Duodenal mucosa (tissue), 2 donors: ENCODE measurements around the gene GSX2.
"Not testable (repeated sequence)": the region's sequence is repeated elsewhere in the genome, so short reads cannot be mapped to it uniquely, and the experiment has no call there.

ENCODE experiments used
- H3K27ac ChIP-seq: one replicate; pipeline ENCODE4 v1.7.0; 2013; ENCODE audit warnings: low read depth, low read length
- H3K27me3 ChIP-seq, 2 donors: one replicate each; pipeline ENCODE4 v1.7.0; 2013; ENCODE audit warnings: low read length in 2 of 2, control low read depth in 1 of 2; ENCODE audit not compliant: insufficient read depth in 2 of 2, control insufficient read depth in 1 of 2
- H3K36me3 ChIP-seq, 2 donors: one replicate each; pipeline ENCODE4 v1.7.0; 2013; ENCODE audit warnings: low read length in 2 of 2, control low read depth in 1 of 2; ENCODE audit not compliant: insufficient read depth in 2 of 2, control insufficient read depth in 1 of 2
- H3K4me1 ChIP-seq, 2 donors: one replicate each; pipeline ENCODE4 v1.7.0; 2013; ENCODE audit warnings: low read length in 2 of 2, control low read depth in 1 of 2; ENCODE audit not compliant: insufficient read depth in 2 of 2, control insufficient read depth in 1 of 2
- H3K4me3 ChIP-seq, 2 donors: one replicate each; pipeline ENCODE4 v1.7.0; 2013; ENCODE audit warnings: low read length in 2 of 2, low read depth in 1 of 2
- H3K9ac ChIP-seq, 2 donors: one replicate each; pipeline ENCODE4 v1.7.0; 2013; ENCODE audit warnings: low read length in 2 of 2, low read depth in 1 of 2
- H3K9me3 ChIP-seq, 2 donors: one replicate each; pipeline ENCODE4 v1.7.0; 2013; ENCODE audit warnings: low read length in 2 of 2, control low read depth in 1 of 2; ENCODE audit not compliant: control insufficient read depth in 1 of 2

The GSX2 gene

DNA sequence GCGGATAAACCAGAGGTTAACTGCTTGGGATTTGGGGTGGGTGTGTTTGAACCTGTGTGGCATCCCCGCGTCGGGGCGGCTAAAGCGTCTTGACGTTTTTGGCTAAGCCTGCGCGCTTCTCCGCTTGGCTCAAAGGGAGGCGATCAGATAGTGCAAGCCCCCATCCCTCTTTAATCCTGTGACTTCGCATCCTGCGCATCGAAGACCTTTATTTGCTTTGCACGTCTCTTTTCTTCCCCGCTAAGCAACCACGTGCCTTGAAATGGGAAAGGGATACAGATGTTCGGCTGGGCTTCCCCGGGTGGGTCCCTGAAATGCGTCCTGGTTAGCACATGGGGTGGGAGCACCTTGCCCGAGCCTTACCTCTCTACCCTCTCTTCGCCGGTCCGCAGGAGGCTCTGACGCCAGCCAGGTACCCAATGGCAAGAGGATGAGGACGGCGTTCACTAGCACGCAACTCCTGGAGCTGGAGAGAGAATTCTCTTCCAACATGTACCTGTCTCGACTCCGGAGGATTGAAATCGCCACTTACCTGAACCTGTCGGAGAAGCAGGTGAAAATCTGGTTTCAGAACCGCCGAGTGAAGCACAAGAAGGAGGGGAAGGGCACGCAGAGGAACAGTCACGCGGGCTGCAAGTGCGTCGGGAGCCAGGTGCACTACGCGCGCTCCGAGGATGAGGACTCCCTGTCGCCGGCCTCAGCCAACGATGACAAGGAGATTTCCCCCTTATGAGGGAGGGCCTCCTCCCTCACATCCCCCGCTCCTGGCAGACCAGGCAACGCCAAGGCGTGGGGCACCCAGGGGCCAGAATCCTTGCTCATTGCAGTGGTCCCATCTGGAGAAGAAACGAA is 1.5 kb downstream of the GSX2 start:
- peak overlapping the region in 1 of 2 donors; percentile 36 for H3K4me3 ChIP-seq
- no peaks in the 10 kb centered on the region for H3K36me3 ChIP-seq
- H3K9me3 ChIP-seq: no peaks in the 10 kb centered on the region
- peaks cover 5 to 19% of the 10 kb centered on the region in 2 donors for H3K4me1 ChIP-seq
- peaks cover 90 to 95% of the 10 kb centered on the region in 2 donors for H3K27me3 ChIP-seq
- H3K9ac ChIP-seq: no peak overlapping the region
- H3K27ac ChIP-seq: no peak overlapping the region

DNA sequence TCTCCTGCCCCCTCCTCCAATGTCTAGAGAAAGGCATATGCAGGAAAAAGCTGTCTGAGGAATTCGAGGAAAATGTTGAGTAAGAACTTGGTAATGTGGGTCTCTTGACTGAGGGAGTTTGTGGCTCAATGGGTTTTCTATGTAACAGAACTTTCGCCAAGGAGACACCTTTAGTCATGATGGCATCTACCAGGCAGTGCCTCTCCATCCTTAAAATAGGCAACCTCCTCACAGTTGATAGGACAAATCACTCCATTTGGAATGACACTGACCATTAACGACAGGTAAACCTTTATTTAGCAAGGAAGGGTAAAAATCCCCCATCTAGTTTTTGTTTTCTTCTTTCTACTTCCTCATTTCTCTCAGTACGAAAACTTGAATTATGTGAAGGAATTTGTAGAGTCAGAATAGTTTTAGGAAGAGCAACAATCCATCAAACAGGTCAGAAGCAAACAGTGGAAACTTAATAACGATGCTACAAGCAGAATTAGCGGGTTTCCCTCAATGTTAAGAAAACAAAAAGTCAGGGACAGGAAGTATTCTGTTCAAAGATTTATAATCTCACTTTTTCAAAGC is 2.7 kb downstream of the GSX2 start:
- Histone ChIP-seq H3K36me3 (no peaks in the 10 kb centered on the region), H3K4me1 (peaks cover 5 to 19% of the 10 kb centered on the region in 2 donors), H3K9ac (no peak overlapping the region), H3K9me3 (no peaks in the 10 kb centered on the region), H3K4me3 (no peak overlapping the region), H3K27me3 (peaks cover 92 to 94% of the 10 kb centered on the region in 2 donors), H3K27ac (no peak overlapping the region)

DNA sequence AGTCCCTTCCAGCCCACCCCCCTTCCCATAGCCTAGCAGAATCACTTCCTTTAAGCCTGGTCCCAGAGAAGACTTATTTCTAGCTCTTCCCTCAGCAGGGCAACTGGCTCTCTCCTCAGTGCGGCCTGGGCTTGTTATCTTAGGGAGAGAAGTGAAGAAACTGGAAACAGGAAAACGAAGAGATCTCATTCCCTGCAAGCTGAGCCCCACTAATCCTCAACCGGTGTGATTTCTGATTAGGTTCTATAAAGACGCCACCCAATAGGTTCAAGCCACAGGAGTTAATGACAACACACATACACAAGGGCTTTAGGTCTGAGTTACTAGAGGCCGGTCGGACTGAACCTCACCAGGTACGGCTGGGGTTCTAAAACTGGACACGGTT is 3.2 kb downstream of the GSX2 start:
- Histone ChIP-seq H3K9ac (no peak overlapping the region), H3K4me3 (peak overlapping the region in 1 of 2 donors; percentile 7), H3K9me3 (no peaks in the 10 kb centered on the region), H3K27me3 (peaks cover 92 to 95% of the 10 kb centered on the region in 2 donors), H3K27ac (no peak overlapping the region), H3K36me3 (no peaks in the 10 kb centered on the region), H3K4me1 (peaks cover 8 to 19% of the 10 kb centered on the region in 2 donors)

DNA sequence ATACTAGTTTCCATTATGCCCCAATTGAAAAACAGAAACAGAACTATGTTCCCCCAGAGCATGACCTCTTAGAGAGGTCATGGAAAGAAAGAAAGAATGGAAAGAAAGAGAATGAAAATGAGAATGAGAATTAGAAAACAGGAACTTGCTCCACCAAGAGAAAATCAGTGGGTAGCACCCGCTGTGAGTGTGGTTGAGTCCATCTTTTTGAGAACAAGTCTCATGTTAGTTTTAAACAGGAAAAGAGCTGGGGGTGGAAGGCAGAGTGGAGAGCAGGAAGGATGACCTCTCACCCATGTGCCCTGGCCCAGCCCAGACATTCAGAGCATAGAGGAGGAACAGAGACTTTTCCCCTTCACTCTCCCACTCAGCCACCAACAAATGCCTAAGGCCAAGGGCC is 4.9 kb downstream of the GSX2 start:
- Histone ChIP-seq H3K9ac (no peak overlapping the region), H3K27me3 (peaks cover 89 to 95% of the 10 kb centered on the region in 2 donors), H3K27ac (no peak overlapping the region), H3K9me3 (no peaks in the 10 kb centered on the region), H3K4me3 (no peak overlapping the region), H3K36me3 (no peaks in the 10 kb centered on the region), H3K4me1 (peaks cover 12 to 24% of the 10 kb centered on the region in 2 donors)

DNA sequence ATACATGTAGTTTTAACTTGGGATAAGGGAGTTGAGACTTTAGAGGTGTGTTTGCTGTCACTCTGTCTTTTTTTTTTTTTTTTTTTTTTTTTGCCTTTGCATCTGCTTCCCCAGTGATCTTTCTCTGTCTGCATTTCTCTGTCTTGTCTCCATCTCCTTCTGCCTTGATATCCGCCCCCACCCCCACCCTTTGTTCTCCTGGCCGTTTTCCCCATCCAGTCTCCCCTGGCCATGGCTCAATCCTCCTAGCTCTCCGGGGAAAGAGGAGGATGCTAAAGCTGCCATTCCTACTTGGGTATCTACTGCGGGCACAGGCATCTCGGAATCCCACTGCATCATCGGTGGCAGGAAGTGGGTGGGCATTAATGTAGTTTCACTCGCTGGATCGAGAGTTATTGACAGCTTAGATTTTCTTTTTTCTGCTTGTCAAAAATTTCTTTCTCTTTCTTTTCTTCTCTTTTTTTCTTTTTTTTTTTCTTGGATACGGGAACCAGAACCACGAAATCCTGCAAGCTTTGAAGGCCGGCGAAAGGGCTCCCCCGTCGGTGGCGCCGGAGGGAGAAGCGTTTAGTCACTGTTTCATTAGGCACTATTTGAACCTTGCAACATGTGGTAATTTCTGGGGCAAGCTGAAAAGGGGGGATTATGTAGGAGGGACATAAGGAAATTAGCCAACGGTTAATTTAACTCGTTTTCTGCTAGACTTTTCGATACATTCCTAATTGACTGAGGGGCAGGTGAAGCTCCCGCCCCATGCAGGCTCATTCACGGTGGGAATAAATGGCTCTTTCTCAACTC is 8.2 kb downstream of the GSX2 start:
- Histone ChIP-seq H3K4me1 (peaks cover 12 to 15% of the 10 kb centered on the region in 2 donors), H3K9me3 (no peaks in the 10 kb centered on the region), H3K27ac (no peak overlapping the region), H3K9ac (no peak overlapping the region), H3K36me3 (no peaks in the 10 kb centered on the region), H3K27me3 (peaks cover 75 to 85% of the 10 kb centered on the region in 2 donors), H3K4me3 (no peak overlapping the region)

DNA sequence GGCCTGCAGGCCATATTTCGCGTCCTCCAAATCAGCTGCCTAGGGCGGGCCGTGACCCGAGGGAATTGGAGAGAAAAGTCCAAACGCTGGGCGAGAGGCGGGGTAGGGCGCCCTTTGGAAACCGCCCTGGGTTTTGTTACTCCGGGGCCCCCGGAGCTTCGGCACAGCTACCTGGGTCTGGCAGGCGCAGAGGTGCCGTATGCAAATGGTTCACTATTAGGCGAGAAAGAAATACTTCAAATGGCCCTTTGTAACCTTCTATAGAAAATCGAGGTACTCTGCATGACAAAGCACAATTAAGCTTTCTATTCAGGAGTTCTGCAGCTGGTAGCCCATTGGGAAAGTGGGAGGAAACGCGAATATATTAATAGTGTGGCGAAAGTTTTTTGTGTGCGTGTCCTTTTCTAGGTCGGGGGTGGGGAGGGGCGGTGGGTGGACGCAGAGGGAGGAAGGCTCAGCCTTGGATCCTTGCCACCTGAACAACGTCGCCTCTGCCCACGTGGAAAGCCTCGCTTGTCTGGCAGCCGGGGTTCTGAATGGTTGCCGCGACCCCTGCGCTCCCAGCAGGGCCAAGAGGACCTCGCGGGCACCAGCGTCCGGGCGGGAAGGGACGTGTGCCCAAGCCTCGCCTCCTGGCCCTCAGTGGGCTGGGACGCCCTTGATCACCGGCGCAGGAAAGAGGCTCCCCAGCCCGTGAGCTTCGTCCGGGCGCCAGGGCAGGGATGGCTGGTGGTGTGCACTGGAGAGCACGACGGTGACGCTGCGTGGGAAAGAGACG is 9.5 kb downstream of the GSX2 start:
- Histone ChIP-seq H3K27me3 (peaks cover 62 to 74% of the 10 kb centered on the region in 2 donors), H3K27ac (no peak overlapping the region), H3K4me3 (peak overlapping the region; percentile 47 to 54), H3K36me3 (no peaks in the 10 kb centered on the region), H3K9ac (no peak overlapping the region), H3K4me1 (peaks cover 12 to 15% of the 10 kb centered on the region in 2 donors), H3K9me3 (no peaks in the 10 kb centered on the region)

DNA sequence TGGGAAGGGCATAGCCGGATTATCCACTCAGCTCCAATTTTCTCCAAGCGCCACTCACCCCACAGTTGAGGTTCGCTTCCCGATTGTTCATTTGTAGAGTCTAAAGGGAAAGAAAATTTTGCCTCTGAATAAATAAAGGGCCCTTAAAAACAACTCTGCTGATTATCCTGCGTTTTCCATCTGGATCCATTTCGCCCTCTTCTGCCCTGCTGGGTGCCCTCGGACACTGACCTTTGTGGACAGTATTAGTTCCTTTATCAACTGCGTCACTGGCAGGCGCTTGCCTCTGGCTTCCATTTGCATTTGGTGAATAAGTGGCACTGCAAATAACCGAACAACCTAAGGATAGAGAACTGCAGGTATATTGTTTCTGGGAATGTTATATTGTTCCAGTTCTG is 10.1 kb downstream of the GSX2 start:
- peaks cover 58 to 68% of the 10 kb centered on the region in 2 donors for H3K27me3 ChIP-seq
- peak overlapping the region in 1 of 2 donors; percentile 54 for H3K4me3 ChIP-seq
- no peaks in the 10 kb centered on the region for H3K36me3 ChIP-seq
- H3K9me3 ChIP-seq: no peaks in the 10 kb centered on the region
- no peak overlapping the region for H3K9ac ChIP-seq
- H3K4me1 ChIP-seq: peaks cover 12 to 15% of the 10 kb centered on the region in 2 donors
- no peak overlapping the region for H3K27ac ChIP-seq

DNA sequence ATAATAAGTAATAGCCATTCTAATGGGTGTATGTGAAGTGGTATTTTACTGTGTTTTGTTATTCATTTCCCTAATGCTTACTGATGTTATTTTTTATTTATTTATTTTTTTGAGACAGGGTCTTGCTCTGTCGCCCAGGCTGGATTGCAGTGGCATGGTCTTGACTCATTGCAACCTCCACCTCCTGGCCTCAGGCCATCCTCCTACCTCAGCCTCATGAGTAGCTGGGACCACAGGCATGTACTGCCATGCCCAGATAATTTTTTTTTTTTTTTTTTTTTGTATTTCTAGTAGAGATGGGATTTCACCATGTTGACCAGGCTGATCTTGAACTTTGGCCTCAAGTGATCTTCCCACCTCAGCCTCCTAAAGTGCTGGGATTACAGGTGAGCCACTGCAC is 13.2 kb downstream of the GSX2 start:
- H3K27me3 ChIP-seq: peaks cover 30 to 39% of the 10 kb centered on the region in 2 donors
- not testable (repeated sequence) for H3K36me3 ChIP-seq

DNA sequence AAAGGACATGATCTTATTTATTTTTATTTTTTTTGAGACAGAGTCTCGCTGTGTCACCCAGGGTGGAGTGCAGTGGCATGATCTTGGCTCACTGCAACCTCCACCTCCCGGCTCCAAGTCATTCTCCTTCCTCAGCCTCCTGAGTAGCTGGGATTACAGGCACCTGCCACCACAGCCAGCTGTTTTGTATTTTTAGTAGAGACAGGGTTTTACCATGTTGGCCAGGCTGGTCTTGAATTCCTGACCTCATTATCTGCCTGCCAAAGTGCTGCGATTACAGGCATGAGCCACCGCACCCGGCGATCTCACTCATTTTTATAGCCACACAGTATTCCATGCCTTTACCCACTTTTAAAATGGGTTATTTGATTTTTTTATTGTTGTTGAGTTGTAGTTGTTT is 16.3 kb downstream of the GSX2 start:
- H3K27ac ChIP-seq, H3K4me3 ChIP-seq, H3K4me1 ChIP-seq, H3K9ac ChIP-seq, H3K27me3 ChIP-seq, H3K9me3 ChIP-seq, H3K36me3 ChIP-seq: not testable (repeated sequence)

More for the DNA sequence above, 13.2 kb downstream of the GSX2 start:
- not testable (repeated sequence) for H3K9me3 ChIP-seq, H3K27ac ChIP-seq, H3K9ac ChIP-seq, H3K4me3 ChIP-seq
- H3K4me1 ChIP-seq: peaks cover 9 to 15% of the 10 kb centered on the region in 2 donors
